Stimulated activated memory B cell treated with anti-CD40 and anti-IgM and Interleukin-4, amounts not matched to agents 10 μg/mL and 1 μg/mL and 100 μg/mL, for 72 hours (primary cell): ENCODE measurements around the gene VWA3A.

Source experiments
- ATAC-seq: fragments of 150-1000 bp; cut with Tn5 transposase; 2 replicates; pipeline ENCODE4 v1.10.0; 2021
- H3K27ac Mint-ChIP-seq: one replicate; pipeline ENCODE4 v1.8.0; 2022; ENCODE audit warnings: mild to moderate bottlenecking, mixed read lengths
- H3K27me3 Mint-ChIP-seq: one replicate; pipeline ENCODE4 v1.8.0; 2022; ENCODE audit warnings: mixed read lengths
- H3K36me3 Mint-ChIP-seq: one replicate; pipeline ENCODE4 v1.8.0; 2022; ENCODE audit warnings: mixed read lengths
- H3K4me1 Mint-ChIP-seq: one replicate; pipeline ENCODE4 v1.8.0; 2022; ENCODE audit warnings: mixed read lengths
- H3K4me3 Mint-ChIP-seq: one replicate; pipeline ENCODE4 v1.8.0; 2022; ENCODE audit warnings: mild to moderate bottlenecking, moderate library complexity, mixed read lengths
- H3K9me3 Mint-ChIP-seq: one replicate; pipeline ENCODE4 v1.8.0; 2022; ENCODE audit warnings: mixed read lengths

VWA3A gene

DNA sequence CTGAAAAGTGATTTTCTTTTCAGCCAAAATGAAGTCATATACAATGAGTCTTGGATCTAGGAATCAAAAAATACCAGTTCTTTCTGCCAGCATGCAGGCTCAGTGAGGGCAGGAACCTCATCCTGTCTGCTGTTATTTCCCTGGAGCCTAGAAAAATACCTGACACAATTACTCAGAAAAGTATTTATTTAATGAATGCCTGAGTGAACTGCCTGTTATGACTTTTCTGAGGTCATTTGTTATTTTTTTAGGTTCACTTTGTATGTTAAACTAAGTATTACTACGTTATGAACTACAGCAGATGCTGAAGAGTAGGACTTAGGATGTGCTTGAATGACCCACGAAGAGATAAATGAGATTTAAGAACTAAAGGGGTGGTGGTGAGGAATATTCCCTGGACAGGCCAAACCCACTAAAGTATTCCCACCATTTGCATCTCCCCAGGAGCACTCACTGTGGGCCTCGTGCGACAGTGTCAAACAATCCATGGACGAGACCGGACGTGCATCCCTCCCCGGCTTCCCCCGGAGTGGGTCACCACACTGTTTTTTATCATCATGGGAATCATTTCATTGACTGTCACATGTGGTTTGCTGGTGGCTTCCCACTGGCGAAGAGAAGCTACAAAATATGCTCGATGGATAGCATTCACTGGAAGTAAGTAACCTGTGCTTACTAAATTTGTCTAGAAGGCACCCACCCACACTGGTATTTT lies 17.1 kb upstream of the VWA3A start:
- Mint-ChIP-seq H3K27me3 (no peaks in the 10 kb centered on the region), H3K4me3 (no peak overlapping the region)

DNA sequence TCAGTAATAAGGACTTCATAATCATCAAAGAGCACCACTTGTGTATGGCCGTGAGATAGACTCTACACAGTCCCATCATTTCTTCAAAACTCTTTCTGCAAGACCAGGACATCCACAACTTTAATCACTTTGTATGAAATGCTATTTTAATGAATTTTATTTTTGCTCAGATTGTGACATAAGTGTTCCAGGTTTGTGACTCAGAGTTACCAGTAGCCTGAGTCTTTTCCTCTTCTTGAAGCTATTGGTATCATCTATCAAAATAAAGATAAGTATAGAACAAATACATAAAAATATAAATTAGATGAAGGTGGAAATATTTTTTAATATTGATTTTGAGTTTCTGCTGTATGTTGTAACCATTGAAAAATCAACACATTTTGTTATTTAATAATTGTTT lies 16.6 kb upstream of the VWA3A start:
- no peak overlapping the region for H3K27ac Mint-ChIP-seq
- H3K27me3 Mint-ChIP-seq: no peaks in the 10 kb centered on the region
- H3K9me3 Mint-ChIP-seq: no peaks in the 10 kb centered on the region
- no peaks in the 10 kb centered on the region for H3K36me3 Mint-ChIP-seq
- H3K4me1 Mint-ChIP-seq: no peaks in the 10 kb centered on the region
- H3K4me3 Mint-ChIP-seq: no peak overlapping the region
- no peak for ATAC-seq

More for the DNA sequence above, 17.1 kb upstream of the VWA3A start:
- Mint-ChIP-seq H3K4me1 (no peaks in the 10 kb centered on the region), H3K9me3 (no peaks in the 10 kb centered on the region), H3K36me3 (no peaks in the 10 kb centered on the region), H3K27ac (no peak overlapping the region)
- ATAC-seq: no peak

DNA sequence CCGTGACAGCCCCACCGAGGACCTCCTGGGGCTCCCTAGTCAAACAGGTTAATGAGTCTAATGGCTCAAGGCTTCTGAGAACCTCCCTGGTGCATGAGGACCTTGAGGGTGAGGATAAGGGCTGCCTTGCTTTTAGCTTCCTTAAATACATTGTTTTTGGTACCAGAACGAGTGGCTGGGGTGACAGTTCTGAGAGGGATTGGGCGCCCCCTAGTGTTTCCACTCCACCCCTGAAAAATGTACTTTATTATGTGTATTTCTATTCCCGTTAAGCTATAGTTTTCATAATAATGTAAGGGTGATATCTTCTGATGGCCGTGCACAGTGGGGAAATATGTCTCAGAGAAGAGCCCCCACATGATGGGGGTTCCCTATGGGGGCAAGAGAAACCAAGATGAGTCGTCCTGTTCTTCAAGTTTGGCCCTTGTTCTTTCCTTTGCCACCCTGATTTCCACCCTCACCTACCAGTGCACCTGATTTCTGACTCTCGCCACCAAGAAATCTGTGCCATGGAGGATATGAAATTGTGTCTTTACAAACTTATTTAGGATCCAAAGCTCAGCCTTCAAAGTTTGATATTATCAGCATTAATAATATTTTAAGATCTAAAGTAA lies 14.5 kb upstream of the VWA3A start:
- ATAC-seq: peak; percentile 64
- Mint-ChIP-seq H3K27me3 (no peaks in the 10 kb centered on the region), H3K4me1 (no peaks in the 10 kb centered on the region), H3K9me3 (no peaks in the 10 kb centered on the region), H3K27ac (no peak overlapping the region), H3K36me3 (peaks cover 5% of the 10 kb centered on the region), H3K4me3 (no peak overlapping the region)

DNA sequence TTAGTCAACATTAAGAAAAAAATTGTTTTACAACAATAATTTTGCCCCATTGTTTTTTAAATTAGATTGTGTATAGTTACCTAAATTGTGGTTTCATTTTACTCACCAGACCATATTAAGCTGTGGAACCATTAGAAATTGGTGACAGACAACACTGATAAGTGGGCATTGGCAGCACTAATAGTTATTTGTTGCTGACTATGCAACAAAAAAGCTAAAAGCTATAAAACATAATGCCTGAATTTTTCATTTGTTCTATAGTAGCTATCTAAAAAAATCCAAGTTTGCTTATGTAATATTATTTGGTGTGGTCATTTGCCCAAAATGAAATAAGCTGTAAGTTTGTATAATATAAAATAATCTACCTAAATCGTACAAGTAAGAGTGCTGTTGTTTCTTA lies 13.7 kb upstream of the VWA3A start:
- Mint-ChIP-seq H3K27me3 (no peaks in the 10 kb centered on the region), H3K27ac (no peak overlapping the region), H3K36me3 (peaks cover 5% of the 10 kb centered on the region), H3K9me3 (no peaks in the 10 kb centered on the region), H3K4me1 (no peaks in the 10 kb centered on the region), H3K4me3 (no peak overlapping the region)
- no peak for ATAC-seq

DNA sequence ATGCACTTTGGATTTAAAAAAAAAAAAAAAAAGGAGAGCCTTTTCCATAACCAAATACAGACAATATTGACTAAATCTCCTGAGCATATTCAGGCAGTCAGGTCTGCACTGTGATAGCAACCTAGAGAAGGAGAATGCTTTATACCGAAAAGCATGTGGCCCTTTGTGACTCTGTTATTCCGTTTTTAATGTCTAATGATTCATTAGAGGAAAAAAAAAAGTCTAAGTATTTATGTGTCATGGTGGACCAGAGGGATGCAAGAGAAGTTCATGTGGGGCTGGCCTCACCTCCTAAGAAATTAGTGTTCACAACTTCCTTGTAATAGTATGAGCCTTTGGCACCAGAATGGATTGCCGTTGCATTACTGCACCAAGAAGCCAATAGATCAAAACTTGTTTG lies 11.3 kb upstream of the VWA3A start:
- H3K36me3 Mint-ChIP-seq: peaks cover 15% of the 10 kb centered on the region
- no peaks in the 10 kb centered on the region for H3K27me3 Mint-ChIP-seq
- no peak overlapping the region for H3K4me3 Mint-ChIP-seq
- H3K9me3 Mint-ChIP-seq: no peaks in the 10 kb centered on the region
- no peaks in the 10 kb centered on the region for H3K4me1 Mint-ChIP-seq
- no peak overlapping the region for H3K27ac Mint-ChIP-seq
- ATAC-seq: no peak

DNA sequence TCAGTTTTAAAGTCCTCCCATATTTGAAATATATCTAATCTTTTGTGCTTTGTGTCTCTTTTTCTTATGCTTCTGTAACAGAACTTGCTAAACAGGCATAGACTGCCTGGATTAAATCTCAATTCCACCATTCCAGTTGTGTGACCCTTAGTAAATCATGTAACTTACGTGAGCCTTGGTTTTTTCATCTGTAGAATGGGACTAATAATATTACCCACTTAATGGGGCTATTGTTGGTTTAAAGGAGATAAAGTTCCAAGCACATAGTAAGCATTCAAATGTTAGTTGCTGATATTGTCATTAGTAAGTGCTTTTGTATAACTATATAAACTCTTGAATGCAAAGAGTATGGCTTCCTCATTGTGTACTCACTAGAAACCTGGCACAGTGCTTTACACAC lies 5.9 kb upstream of the VWA3A start:
- no peak for ATAC-seq
- Mint-ChIP-seq H3K4me1 (no peaks in the 10 kb centered on the region), H3K27ac (no peak overlapping the region), H3K4me3 (no peak overlapping the region), H3K36me3 (peaks cover 19% of the 10 kb centered on the region), H3K27me3 (no peaks in the 10 kb centered on the region), H3K9me3 (no peaks in the 10 kb centered on the region)

DNA sequence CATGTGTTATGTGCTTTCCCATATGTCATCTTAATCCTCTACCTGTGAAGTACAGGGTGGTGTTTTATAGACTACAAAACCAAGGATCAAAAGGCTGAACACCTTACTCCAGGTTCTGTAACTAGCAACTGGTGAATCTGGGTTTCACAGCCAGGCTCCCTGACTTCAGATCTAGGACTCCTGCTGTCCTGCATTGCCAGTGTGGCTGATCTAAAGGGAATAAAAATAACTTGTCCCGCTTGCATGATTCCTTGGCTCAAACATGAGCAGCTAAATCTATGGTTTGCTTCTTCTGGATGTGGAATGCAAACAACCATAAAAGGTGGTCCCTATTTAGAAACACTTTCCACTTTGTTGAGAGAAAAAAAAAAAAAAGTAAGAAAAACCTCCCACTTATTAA lies 3.7 kb upstream of the VWA3A start:
- H3K36me3 Mint-ChIP-seq: peaks cover 15% of the 10 kb centered on the region
- no peak overlapping the region for H3K4me3 Mint-ChIP-seq
- no peak overlapping the region for H3K27ac Mint-ChIP-seq
- no peak for ATAC-seq
- no peaks in the 10 kb centered on the region for H3K27me3 Mint-ChIP-seq
- H3K9me3 Mint-ChIP-seq: no peaks in the 10 kb centered on the region
- no peaks in the 10 kb centered on the region for H3K4me1 Mint-ChIP-seq

DNA sequence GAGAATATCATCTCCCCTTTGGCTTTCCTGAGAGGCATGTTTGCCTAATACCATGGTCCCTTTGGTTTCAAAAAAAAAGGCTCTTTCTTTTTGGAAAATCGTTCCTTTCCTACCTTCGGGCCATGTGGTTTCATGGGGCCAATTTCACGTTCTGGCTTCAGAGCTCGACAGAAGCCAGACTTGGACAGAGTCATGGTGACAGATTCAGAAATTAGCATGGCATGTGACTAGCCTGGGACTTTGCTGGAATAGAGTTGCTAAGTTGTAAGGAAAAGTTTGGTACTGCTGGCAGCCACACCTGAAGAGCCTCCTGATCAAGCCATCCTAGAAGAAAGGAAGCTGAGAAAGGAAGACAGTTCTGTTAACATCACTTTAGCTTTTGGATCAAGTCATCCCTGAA lies 2.4 kb upstream of the VWA3A start:
- Mint-ChIP-seq H3K27ac (no peak overlapping the region), H3K36me3 (peaks cover 15% of the 10 kb centered on the region), H3K27me3 (peaks cover 3% of the 10 kb centered on the region), H3K9me3 (no peaks in the 10 kb centered on the region), H3K4me1 (no peaks in the 10 kb centered on the region), H3K4me3 (no peak overlapping the region)
- no peak for ATAC-seq

DNA sequence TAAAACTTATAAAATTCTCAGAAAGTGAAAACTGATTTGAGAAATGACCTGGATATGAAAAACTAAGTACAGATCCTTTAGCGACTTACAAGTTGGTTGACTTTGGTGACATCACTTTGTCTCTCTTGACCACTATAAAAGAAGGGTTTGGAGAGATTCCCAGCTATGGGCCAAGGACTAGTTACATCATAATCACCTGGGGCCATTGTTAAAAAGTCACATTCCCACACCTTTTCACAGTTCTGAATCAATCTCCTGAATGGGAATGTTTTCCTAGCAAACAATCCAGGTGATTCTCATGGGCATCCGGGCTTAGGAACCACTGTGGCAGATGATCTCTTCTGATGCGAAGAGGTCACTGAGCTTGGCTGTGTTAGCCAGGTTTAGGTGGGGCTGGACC lies 620 bp upstream of the VWA3A start:
- Mint-ChIP-seq H3K9me3 (no peaks in the 10 kb centered on the region), H3K27ac (no peak overlapping the region), H3K27me3 (peaks cover 11% of the 10 kb centered on the region), H3K36me3 (no peaks in the 10 kb centered on the region), H3K4me3 (no peak overlapping the region), H3K4me1 (no peaks in the 10 kb centered on the region)
- ATAC-seq: no peak

DNA sequence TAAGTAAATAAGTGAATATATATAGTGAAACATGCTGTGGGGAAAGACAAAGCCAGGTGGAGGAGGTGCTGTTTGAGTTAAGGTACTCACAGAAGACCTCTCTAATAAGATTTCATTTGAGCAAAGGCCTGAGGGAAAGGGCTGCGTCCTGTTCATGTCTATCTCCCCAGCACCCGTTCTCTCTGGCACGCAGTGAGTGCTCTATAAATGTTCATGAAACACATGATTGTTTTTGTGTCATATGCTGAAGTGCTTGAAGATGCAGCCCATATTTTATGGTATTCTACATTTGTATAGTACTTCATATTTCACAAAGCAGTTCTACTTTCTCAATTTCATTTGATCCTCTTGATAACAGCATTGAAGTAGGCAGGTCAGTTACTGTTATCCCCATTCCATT lies 990 bp downstream of the VWA3A start:
- no peak for ATAC-seq
- Mint-ChIP-seq H3K36me3 (no peaks in the 10 kb centered on the region), H3K27ac (no peak overlapping the region), H3K9me3 (no peaks in the 10 kb centered on the region), H3K4me3 (no peak overlapping the region), H3K27me3 (peaks cover 19% of the 10 kb centered on the region), H3K4me1 (no peaks in the 10 kb centered on the region)

DNA sequence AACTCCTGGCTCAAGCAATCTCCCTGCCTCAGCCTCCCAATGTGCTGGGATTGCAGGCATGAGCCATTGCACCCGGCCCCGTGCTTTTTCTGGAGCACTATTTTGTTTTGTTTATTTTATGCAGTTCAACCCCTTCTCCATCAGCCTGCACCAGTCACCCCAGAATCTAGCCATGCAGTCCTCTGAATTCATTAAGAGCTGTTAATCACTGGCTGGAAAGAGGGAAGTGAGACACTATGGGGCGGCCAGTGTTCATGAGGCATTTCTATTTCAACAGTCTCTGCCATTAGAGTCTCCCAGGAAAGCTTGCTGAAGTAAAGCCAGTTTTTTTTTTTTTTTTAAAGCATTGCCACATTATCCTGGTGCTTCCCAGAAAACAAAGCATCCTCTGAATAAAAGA lies 1.7 kb downstream of the VWA3A start:
- H3K4me1 Mint-ChIP-seq: peaks cover 4% of the 10 kb centered on the region
- no peak overlapping the region for H3K4me3 Mint-ChIP-seq
- ATAC-seq: no peak
- H3K36me3 Mint-ChIP-seq: no peaks in the 10 kb centered on the region
- no peaks in the 10 kb centered on the region for H3K9me3 Mint-ChIP-seq
- peaks cover 22% of the 10 kb centered on the region for H3K27me3 Mint-ChIP-seq
- H3K27ac Mint-ChIP-seq: no peak overlapping the region

DNA sequence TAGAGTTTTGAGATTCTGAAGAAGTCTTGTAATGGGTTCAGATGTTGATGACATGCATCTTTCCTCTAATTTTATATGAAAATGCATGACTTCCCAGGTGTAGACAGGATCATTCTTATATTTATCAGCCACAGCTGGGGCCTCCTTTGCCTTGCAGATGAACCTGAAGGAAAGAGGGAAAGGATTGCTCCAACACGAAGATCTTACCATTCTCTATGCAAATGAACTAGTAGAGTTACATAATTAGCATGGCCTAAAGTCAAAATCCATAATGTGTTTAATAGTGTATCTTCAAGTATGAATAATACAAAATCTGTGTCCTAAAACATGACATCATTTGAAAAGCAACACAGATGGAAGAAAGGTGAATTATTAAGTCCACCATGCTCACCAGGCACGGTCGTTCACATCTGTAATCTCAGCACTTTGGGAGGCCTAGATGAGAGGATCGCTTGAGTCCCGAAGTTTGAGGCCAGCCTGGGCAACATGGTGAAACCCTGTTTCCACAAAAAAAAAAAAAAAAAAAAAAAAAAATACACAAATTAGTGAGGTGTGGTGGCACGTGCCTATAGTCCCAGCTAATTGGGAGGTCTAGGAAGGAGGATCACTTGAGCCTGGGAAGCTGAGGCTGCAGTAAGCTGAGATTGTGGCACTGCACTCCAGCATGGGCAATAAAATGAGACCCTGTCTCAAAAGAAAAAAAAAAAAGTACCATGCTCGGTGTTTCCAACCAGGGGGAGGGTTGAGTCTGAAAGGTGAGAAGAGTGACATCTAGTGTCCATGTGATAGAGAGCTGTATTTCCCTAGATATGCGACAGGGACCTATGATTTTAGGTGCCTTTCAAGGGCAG lies 6.3 kb downstream of the VWA3A start:
- H3K4me3 Mint-ChIP-seq: peak overlapping the region; percentile 49
- H3K27me3 Mint-ChIP-seq: peaks cover 22% of the 10 kb centered on the region
- peaks cover 5% of the 10 kb centered on the region for H3K4me1 Mint-ChIP-seq
- no peaks in the 10 kb centered on the region for H3K36me3 Mint-ChIP-seq
- peak; percentile 74 for ATAC-seq
- peaks cover 2% of the 10 kb centered on the region for H3K9me3 Mint-ChIP-seq
- H3K27ac Mint-ChIP-seq: no peak overlapping the region

DNA sequence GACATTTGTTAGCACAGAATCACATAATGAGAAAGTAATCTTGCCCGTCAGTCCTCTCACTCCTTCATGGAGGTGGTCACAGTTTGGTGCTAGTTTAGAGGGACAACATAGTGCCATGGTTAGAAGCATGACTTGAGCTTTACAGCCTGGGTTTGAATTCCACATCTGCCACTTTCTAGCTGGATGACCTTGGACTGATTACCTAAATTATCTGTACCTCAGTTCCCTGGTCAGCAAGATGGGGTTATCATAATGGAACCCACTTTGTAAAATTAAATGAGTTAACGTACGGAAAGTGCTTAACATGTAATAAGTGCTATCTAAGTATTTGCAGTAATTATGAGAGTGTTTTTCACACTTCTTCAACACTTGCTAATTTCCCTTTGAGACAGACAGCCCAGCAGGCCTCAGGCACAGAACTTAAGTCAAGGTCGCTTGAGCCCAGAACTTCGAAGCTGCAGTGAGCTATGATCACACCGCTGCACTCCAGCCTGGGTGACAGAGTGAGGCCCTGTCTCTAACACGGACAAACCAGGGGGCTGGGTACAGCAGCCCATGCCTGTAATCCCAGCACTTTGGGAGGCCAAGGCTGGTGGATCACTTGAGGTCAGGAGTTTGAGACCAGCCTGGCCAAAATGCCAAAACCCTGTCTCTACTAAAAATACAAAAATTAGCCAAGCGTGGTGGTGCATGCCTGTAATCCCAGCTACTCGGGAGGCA lies 7.1 kb downstream of the VWA3A start:
- Mint-ChIP-seq H3K4me3 (no peak overlapping the region), H3K27ac (no peak overlapping the region), H3K4me1 (peaks cover 5% of the 10 kb centered on the region), H3K9me3 (peaks cover 2% of the 10 kb centered on the region), H3K27me3 (peaks cover 22% of the 10 kb centered on the region), H3K36me3 (no peaks in the 10 kb centered on the region)
- ATAC-seq: no peak

DNA sequence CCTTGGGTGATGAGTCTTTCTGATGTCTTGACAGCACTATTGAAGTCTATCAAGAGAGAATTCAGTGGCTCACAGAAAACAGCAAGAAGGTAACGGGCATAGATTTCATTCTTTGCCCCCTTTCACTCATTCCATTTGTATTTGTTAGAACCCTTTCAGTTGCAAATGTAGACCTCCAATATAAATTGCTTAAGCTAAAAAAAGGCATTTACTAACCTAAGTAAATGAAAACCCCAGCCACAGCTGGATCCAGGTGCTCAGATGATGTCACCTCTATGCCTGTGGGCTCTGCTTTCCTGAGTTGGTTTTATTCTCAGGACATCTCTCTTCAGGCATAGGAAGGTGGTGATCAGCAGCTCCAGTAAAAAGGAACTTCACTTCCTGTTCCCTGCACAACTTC lies 11.1 kb downstream of the VWA3A start:
- H3K9me3 Mint-ChIP-seq: peaks cover 2% of the 10 kb centered on the region
- peaks cover 5% of the 10 kb centered on the region for H3K4me1 Mint-ChIP-seq
- no peak overlapping the region for H3K27ac Mint-ChIP-seq
- H3K27me3 Mint-ChIP-seq: peaks cover 26% of the 10 kb centered on the region
- H3K36me3 Mint-ChIP-seq: no peaks in the 10 kb centered on the region
- H3K4me3 Mint-ChIP-seq: no peak overlapping the region
- ATAC-seq: no peak

DNA sequence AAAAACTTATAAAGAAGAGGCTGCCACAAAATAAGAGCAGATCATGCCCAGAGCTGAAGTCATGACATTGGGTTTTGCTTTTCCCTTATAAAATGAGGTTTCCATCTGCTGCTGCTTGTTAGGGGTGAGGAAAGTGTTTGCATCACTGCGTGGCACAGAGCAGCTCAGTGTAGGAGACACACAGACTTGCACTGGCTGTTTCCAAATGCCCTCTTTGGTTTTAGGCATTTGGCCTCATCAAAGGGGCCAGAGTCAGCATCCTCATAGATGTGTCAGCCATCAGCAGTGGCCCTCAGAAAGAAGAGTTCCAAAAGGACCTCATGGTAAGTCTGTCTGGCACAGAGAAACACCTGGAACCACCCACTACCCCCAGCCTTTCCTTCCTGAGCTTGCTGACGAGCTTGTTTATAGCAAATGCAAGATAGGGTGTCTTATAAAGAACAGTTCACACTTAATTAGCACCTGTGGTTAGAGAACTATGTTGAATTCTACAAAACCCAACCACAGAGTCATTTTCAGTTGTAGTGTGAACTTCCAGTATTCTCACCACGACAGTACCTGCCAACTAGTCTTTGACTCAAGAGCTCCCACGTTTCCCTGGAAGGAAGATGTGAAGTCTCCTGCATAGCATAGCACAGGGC lies 17.0 kb downstream of the VWA3A start:
- peak; percentile 24 for ATAC-seq
- Mint-ChIP-seq H3K9me3 (no peaks in the 10 kb centered on the region), H3K27me3 (peaks cover 34% of the 10 kb centered on the region), H3K4me3 (no peak overlapping the region), H3K4me1 (no peaks in the 10 kb centered on the region), H3K27ac (no peak overlapping the region), H3K36me3 (no peaks in the 10 kb centered on the region)
